NB4 (cell line): ENCODE data around the gene EIF1AD.

Experiments used
- DNase-seq: peaks from one replicate; pipeline ENCODE4 v3.0.0; 2010; ENCODE audit warnings: low read depth
- H3K4me3 ChIP-seq: one replicate; pipeline ENCODE4 v1.5.1; 2011; ENCODE audit warnings: mild to moderate bottlenecking, low read depth, low read length, moderate library complexity
- CTCF ChIP-seq: IDR thresholded peaks from one replicate; pipeline ENCODE4 v1.5.1; 2012; ENCODE audit warnings: low read depth, low read length
- MYC ChIP-seq: IDR thresholded peaks from 2 replicates; pipeline ENCODE4 v1.6.1; 2011; ENCODE audit warnings: low read depth, low read length
- POLR2A ChIP-seq: IDR thresholded peaks from 2 replicates; pipeline ENCODE4 v1.6.1; 2011; ENCODE audit warnings: mild to moderate bottlenecking; ENCODE audit not compliant: insufficient read length; ENCODE audit errors: extremely low read depth
- TF ChIP-seq, protein P1 (sequence below): IDR thresholded peaks from 2 replicates; pipeline ENCODE4 v1.6.1; 2011; ENCODE audit warnings: low read depth, low read length

EIF1AD gene

GRCh38 chr11:66001942-66002647 is at the start of gene EIF1AD, which contains the start of gene BANF1:
TSS of gene EIF1AD (minus strand) at chr11:66002157. CDS start at chr11:66000389, 1,768 bp downstream.
TSS of gene BANF1 (plus strand) at chr11:66002503. CDS start at chr11:66003251, 748 bp downstream.
- H3K4me3 ChIP-seq, result peak within 1 kb of the TSS; percentile 93
- TF ChIP-seq POLR2A (peak; percentile 86), MYC (peak; percentile 91), CTCF (no peak)
- TF ChIP-seq, protein P1, sequence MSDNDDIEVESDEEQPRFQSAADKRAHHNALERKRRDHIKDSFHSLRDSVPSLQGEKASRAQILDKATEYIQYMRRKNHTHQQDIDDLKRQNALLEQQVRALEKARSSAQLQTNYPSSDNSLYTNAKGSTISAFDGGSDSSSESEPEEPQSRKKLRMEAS, result peak; percentile 79
- peak; percentile 100 for DNase-seq

DNA sequence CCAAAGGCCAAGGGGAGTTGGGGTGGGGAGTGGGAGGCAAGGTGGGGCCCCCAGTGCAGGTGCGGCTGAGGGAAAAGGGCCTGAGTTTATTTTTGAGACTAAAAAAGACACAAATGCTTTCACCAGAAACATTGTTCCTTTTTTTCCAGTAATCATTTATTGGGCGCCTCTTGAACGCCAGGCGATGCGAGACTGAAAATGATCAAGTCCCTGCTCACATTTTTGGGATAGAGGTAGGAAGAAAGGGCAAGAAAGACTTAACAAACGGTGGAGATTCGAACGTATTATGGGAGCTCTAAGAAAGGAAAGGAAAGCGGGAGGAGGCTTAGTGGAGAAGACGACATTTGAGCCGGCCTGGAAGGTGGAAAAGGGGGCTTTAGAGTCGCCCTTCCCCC is 49.4 kb upstream of the EIF1AD start:
- TF ChIP-seq POLR2A (no peak), CTCF (no peak), MYC (no peak)
- TF ChIP-seq, protein P1, result no peak
- peak overlapping the region; percentile 64 for H3K4me3 ChIP-seq
- no peak for DNase-seq

DNA sequence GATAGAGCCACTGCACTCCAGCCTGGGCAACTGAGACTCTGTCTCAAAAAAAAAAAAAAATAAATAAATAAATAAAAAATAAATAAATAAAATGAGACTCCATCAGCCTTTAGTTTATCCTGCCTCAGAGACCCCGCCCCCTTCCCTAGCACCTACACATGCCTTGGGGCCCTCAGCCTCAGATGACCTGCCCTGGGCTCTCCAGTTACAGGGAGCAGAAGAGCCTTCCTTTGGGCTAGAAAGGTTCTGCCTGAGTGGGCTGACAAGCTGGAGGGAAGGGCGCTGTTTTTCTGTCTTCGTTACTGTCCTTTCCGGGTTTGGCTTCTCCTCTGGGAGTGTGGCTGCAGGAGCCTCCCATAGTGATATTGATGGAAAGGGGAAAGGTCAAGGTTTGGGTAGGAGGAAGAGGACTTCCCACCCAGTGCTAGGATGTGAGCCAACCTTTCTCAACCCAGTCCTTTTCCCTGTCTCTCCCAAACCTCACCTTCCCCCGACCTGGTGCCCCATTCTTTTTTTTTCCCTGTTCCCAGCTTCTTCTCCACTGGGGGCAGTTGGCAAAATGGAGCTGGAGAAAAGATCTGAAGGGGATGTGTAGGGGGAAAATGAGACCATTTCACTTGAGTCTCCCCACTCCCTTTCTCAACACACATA is 48.7 kb upstream of the EIF1AD start:
- no peak for DNase-seq
- peak overlapping the region; percentile 64 for H3K4me3 ChIP-seq
- TF ChIP-seq CTCF, result no peak
- TF ChIP-seq, protein P1, result no peak
- no peak for TF ChIP-seq POLR2A
- no peak for TF ChIP-seq MYC

GRCh38 chr11:66048547-66049323 is 46.8 kb upstream of the EIF1AD start, which contains the start of gene GAL3ST3:
TSS of gene GAL3ST3 (minus strand) at chr11:66049161. CDS start at chr11:66045415, 3,746 bp downstream.
- TF ChIP-seq MYC (no peak), POLR2A (no peak), CTCF (no peak)
- TF ChIP-seq, protein P1, result no peak
- H3K4me3 ChIP-seq, result no peak within 1 kb of the TSS
- DNase-seq, result no peak

GRCh38 chr11:66047541-66048365 is 45.8 kb upstream of the EIF1AD start:
- TF ChIP-seq MYC, result no peak
- no peak for TF ChIP-seq POLR2A
- no peak for TF ChIP-seq CTCF
- TF ChIP-seq, protein P1, result no peak
- no peak overlapping the region for H3K4me3 ChIP-seq
- no peak for DNase-seq
